ENCODE data around the gene PDIK1L. TPM values are rescaled to one million over a fixed set of nuclear protein-coding genes. Genes with fewer than 3 reads are reported as not detected.
"Not testable (repeated sequence)": the region's sequence is repeated elsewhere in the genome, so short reads cannot be mapped to it uniquely, and the experiment has no call there.

PDIK1L gene
- total RNA-seq, 1 donor from 2014 or later: 6.8 TPM

- H3K9me3 Mint-ChIP-seq (ENCODE audit: unreplicated experiment): no peaks in the 10 kb centered on the region
- H3K27me3 Mint-ChIP-seq (ENCODE audit: unreplicated experiment): peaks cover 4% of the 10 kb centered on the region
- peaks cover 15% of the 10 kb centered on the region for H3K4me1 Mint-ChIP-seq (ENCODE audit: unreplicated experiment)
- DNase-seq (ENCODE audit: low spot score): no peak
- H3K4me3 Mint-ChIP-seq (ENCODE audit: unreplicated experiment): no peak overlapping the region
- no peak for TF ChIP-seq CTCF (IDR thresholded peaks at IDR 0.05; ENCODE audit: unreplicated experiment)
- H3K27ac Mint-ChIP-seq (ENCODE audit: unreplicated experiment): no peak overlapping the region
- no peaks in the 10 kb centered on the region for H3K36me3 Mint-ChIP-seq (ENCODE audit: low read depth, unreplicated experiment)
Measured at GRCh38 chr1:26089125-26089524, 22.5 kb upstream of the PDIK1L start.

GRCh38 chr1:26090893-26091292 is 20.7 kb upstream of the PDIK1L start:
- Mint-ChIP-seq H3K4me1 (ENCODE audit: unreplicated experiment) (peaks cover 22% of the 10 kb centered on the region), H3K27me3 (ENCODE audit: unreplicated experiment) (peaks cover 1% of the 10 kb centered on the region), H3K36me3 (ENCODE audit: low read depth, unreplicated experiment) (no peaks in the 10 kb centered on the region), H3K4me3 (ENCODE audit: unreplicated experiment) (no peak overlapping the region), H3K27ac (ENCODE audit: unreplicated experiment) (no peak overlapping the region), H3K9me3 (ENCODE audit: unreplicated experiment) (no peaks in the 10 kb centered on the region)
- no peak for DNase-seq (ENCODE audit: low spot score)
- no peak for TF ChIP-seq CTCF (IDR thresholded peaks at IDR 0.05; ENCODE audit: unreplicated experiment)

GRCh38 chr1:26092422-26092821 is 19.2 kb upstream of the PDIK1L start:
- no peaks in the 10 kb centered on the region for H3K36me3 Mint-ChIP-seq (ENCODE audit: low read depth, unreplicated experiment)
- H3K4me3 Mint-ChIP-seq (ENCODE audit: unreplicated experiment): no peak overlapping the region
- H3K9me3 Mint-ChIP-seq (ENCODE audit: unreplicated experiment): no peaks in the 10 kb centered on the region
- peak overlapping the region; percentile 19 for H3K27ac Mint-ChIP-seq (ENCODE audit: unreplicated experiment)
- H3K27me3 Mint-ChIP-seq (ENCODE audit: unreplicated experiment): peaks cover 1% of the 10 kb centered on the region
- no peak for DNase-seq (ENCODE audit: low spot score)
- peaks cover 22% of the 10 kb centered on the region for H3K4me1 Mint-ChIP-seq (ENCODE audit: unreplicated experiment)
- no peak for TF ChIP-seq CTCF (IDR thresholded peaks at IDR 0.05; ENCODE audit: unreplicated experiment)

- H3K27ac Mint-ChIP-seq (ENCODE audit: unreplicated experiment); H3K36me3 Mint-ChIP-seq (ENCODE audit: low read depth, unreplicated experiment); H3K27me3 Mint-ChIP-seq (ENCODE audit: unreplicated experiment); H3K9me3 Mint-ChIP-seq (ENCODE audit: unreplicated experiment); H3K4me3 Mint-ChIP-seq (ENCODE audit: unreplicated experiment); DNase-seq (ENCODE audit: low spot score): not testable (repeated sequence)
- peaks cover 22% of the 10 kb centered on the region for H3K4me1 Mint-ChIP-seq (ENCODE audit: unreplicated experiment)
Measured at GRCh38 chr1:26093569-26093968, 18.1 kb upstream of the PDIK1L start.

- no peak for DNase-seq (ENCODE audit: low spot score)
- H3K27ac Mint-ChIP-seq (ENCODE audit: unreplicated experiment): no peak overlapping the region
- no peak overlapping the region for H3K4me3 Mint-ChIP-seq (ENCODE audit: unreplicated experiment)
Measured at GRCh38 chr1:26094076-26094669, 17.5 kb upstream of the PDIK1L start.

More at GRCh38 chr1:26094076-26094669, 17.5 kb upstream of the PDIK1L start:
- Mint-ChIP-seq H3K27me3 (ENCODE audit: unreplicated experiment) (peaks cover 1% of the 10 kb centered on the region), H3K9me3 (ENCODE audit: unreplicated experiment) (no peaks in the 10 kb centered on the region), H3K36me3 (ENCODE audit: low read depth, unreplicated experiment) (no peaks in the 10 kb centered on the region), H3K4me1 (ENCODE audit: unreplicated experiment) (peaks cover 22% of the 10 kb centered on the region)
- TF ChIP-seq CTCF (IDR thresholded peaks at IDR 0.05; ENCODE audit: unreplicated experiment): no peak
